ENCODE data around the gene BMPR1B.

BMPR1B gene

GRCh38 chr4:94763005-94763404, 5.2 kb downstream of the BMPR1B start:
- DNase-seq (ENCODE audit: low read depth in 3 of 3): no peak

GRCh38 chr4:94763500-94763899, 5.7 kb downstream of the BMPR1B start:
- DNase-seq (ENCODE audit: low read depth in 3 of 3): no peak

- no peak for DNase-seq (ENCODE audit: low read depth in 3 of 3)
These were observed 6.3 kb downstream of the BMPR1B start for GRCh38 chr4:94764069-94764468.

- no peak for DNase-seq (ENCODE audit: low read depth in 3 of 3)
These were observed 7.4 kb downstream of the BMPR1B start for GRCh38 chr4:94765174-94765573.

GRCh38 chr4:94765648-94766047, 7.9 kb downstream of the BMPR1B start:
- no peak for DNase-seq (ENCODE audit: low read depth in 3 of 3)

- no peak for DNase-seq (ENCODE audit: low read depth in 3 of 3)
These were observed 9.1 kb downstream of the BMPR1B start for GRCh38 chr4:94766856-94767255.

- no peak for DNase-seq (ENCODE audit: low read depth in 3 of 3)
These were observed 9.7 kb downstream of the BMPR1B start for GRCh38 chr4:94767446-94767845.

GRCh38 chr4:94782707-94783106, 25.0 kb downstream of the BMPR1B start:
- no peak for DNase-seq (ENCODE audit: low read depth in 3 of 3)

GRCh38 chr4:94791701-94792100, 33.9 kb downstream of the BMPR1B start:
- no peak for DNase-seq (ENCODE audit: low read depth in 3 of 3)

- no peak for DNase-seq (ENCODE audit: low read depth in 3 of 3)
These were observed 41.1 kb downstream of the BMPR1B start for GRCh38 chr4:94798808-94799207.

GRCh38 chr4:94801016-94801415, 43.3 kb downstream of the BMPR1B start:
- DNase-seq (ENCODE audit: low read depth in 3 of 3): no peak

GRCh38 chr4:94802091-94802490, 44.3 kb downstream of the BMPR1B start:
- DNase-seq (ENCODE audit: low read depth in 3 of 3): no peak

GRCh38 chr4:94803181-94803580, 45.4 kb downstream of the BMPR1B start:
- DNase-seq (ENCODE audit: low read depth in 3 of 3): no peak

- no peak for DNase-seq (ENCODE audit: low read depth in 3 of 3)
These were observed 46.9 kb downstream of the BMPR1B start for GRCh38 chr4:94804650-94805049.

- no peak for DNase-seq (ENCODE audit: low read depth in 3 of 3)
These were observed 48.6 kb downstream of the BMPR1B start for GRCh38 chr4:94806376-94806775.

GRCh38 chr4:94811643-94812042, 53.9 kb downstream of the BMPR1B start:
- no peak for DNase-seq (ENCODE audit: low read depth in 3 of 3)

GRCh38 chr4:94813221-94813620, 55.5 kb downstream of the BMPR1B start:
- DNase-seq (ENCODE audit: low read depth in 3 of 3): no peak

GRCh38 chr4:94814237-94814636, 56.5 kb downstream of the BMPR1B start:
- DNase-seq (ENCODE audit: low read depth in 3 of 3): no peak

- no peak for DNase-seq (ENCODE audit: low read depth in 3 of 3)
These were observed 61.8 kb downstream of the BMPR1B start for GRCh38 chr4:94819371-94820168.

GRCh38 chr4:94826206-94826605, 68.5 kb downstream of the BMPR1B start:
- DNase-seq (ENCODE audit: low read depth in 3 of 3): no peak

- no peak for DNase-seq (ENCODE audit: low read depth in 3 of 3)
These were observed 69.8 kb downstream of the BMPR1B start for GRCh38 chr4:94827481-94828110.

GRCh38 chr4:94828882-94829281, 71.1 kb downstream of the BMPR1B start:
- no peak for DNase-seq (ENCODE audit: low read depth in 3 of 3)

GRCh38 chr4:94831607-94832006, 73.9 kb downstream of the BMPR1B start:
- DNase-seq (ENCODE audit: low read depth in 3 of 3): no peak

Measured in stimulated activated CD4-positive, alpha-beta T cell treated with anti-CD3 and anti-CD28 coated beads, TNF-alpha, amount 100 ng/mL, for 48 hours (primary cell).